ENCODE results near the gene GLRA2. TPM values are rescaled to one million over a fixed set of nuclear protein-coding genes. Genes with fewer than 3 reads are reported as not detected.

The GLRA2 gene
- total RNA-seq (2014; rRNA removed; shearing (Covaris generic)) = not detected in 2 replicates

- no peak for DNase-seq (ENCODE audit: low read depth)
These were observed at the start of gene GLRA2 for GRCh38 chrX:14529290-14529989. Gene GLRA2, plus strand, starts transcription at chrX:14529536. Its CDS starts 522 bp downstream, at chrX:14530058.

GRCh38 chrX:14489437-14489836, 39.9 kb upstream of the GLRA2 start:
- no peak for DNase-seq (ENCODE audit: low read depth)

- no peak for DNase-seq (ENCODE audit: low read depth)
These were observed 37.6 kb upstream of the GLRA2 start for GRCh38 chrX:14491689-14492088.

- DNase-seq (ENCODE audit: low read depth) = no peak
These were observed 32.7 kb upstream of the GLRA2 start for GRCh38 chrX:14496674-14497073.

- no peak for DNase-seq (ENCODE audit: low read depth)
These were observed 32.1 kb upstream of the GLRA2 start for GRCh38 chrX:14497184-14497666.

- DNase-seq (ENCODE audit: low read depth) = no peak
These were observed 28.0 kb upstream of the GLRA2 start for GRCh38 chrX:14501327-14501726.

- DNase-seq (ENCODE audit: low read depth) = no peak
These were observed 24.3 kb upstream of the GLRA2 start for GRCh38 chrX:14504960-14505538.

GRCh38 chrX:14505648-14506047, 23.7 kb upstream of the GLRA2 start:
- DNase-seq (ENCODE audit: low read depth) = no peak

- DNase-seq (ENCODE audit: low read depth) = no peak
These were observed 22.5 kb upstream of the GLRA2 start for GRCh38 chrX:14506866-14507265.

- no peak for DNase-seq (ENCODE audit: low read depth)
These were observed 21.2 kb upstream of the GLRA2 start for GRCh38 chrX:14508025-14508690.

- no peak for DNase-seq (ENCODE audit: low read depth)
These were observed 19.8 kb upstream of the GLRA2 start for GRCh38 chrX:14509325-14510057.

GRCh38 chrX:14528629-14529289, 577 bp upstream of the GLRA2 start:
- peak; percentile 0 for DNase-seq (ENCODE audit: low read depth)

- DNase-seq (ENCODE audit: low read depth) = no peak
These were observed 4.5 kb downstream of the GLRA2 start for GRCh38 chrX:14533867-14534266.

GRCh38 chrX:14546190-14546589, 16.9 kb downstream of the GLRA2 start:
- no peak for DNase-seq (ENCODE audit: low read depth)

GRCh38 chrX:14554131-14554715, 24.9 kb downstream of the GLRA2 start:
- DNase-seq (ENCODE audit: low read depth) = no peak

- DNase-seq (ENCODE audit: low read depth) = no peak
These were observed 34.7 kb downstream of the GLRA2 start for GRCh38 chrX:14564058-14564457.

GRCh38 chrX:14573161-14573560, 43.8 kb downstream of the GLRA2 start:
- no peak for DNase-seq (ENCODE audit: low read depth)

GRCh38 chrX:14581081-14581480, 51.7 kb downstream of the GLRA2 start:
- DNase-seq (ENCODE audit: low read depth) = no peak

GRCh38 chrX:14584548-14584947, 55.2 kb downstream of the GLRA2 start:
- no peak for DNase-seq (ENCODE audit: low read depth)

GRCh38 chrX:14590216-14590615, 60.9 kb downstream of the GLRA2 start:
- DNase-seq (ENCODE audit: low read depth) = no peak

GRCh38 chrX:14590693-14591424, 61.5 kb downstream of the GLRA2 start:
- DNase-seq (ENCODE audit: low read depth) = no peak

All from Daoy (cell line).